GM12878 (cell line): ENCODE results near the gene SPRR2G.

ENCODE experiments used
- FOXM1 ChIP-seq: IDR thresholded peaks from 2 replicates; pipeline ENCODE4 v1.6.1; 2012; ENCODE audit warnings: low read depth, mild to moderate bottlenecking, inconsistent platforms, low read length, moderate library complexity
- SMC3 ChIP-seq: IDR thresholded peaks from 2 replicates; pipeline ENCODE4 v1.6.1; 2011; ENCODE audit warnings: low read length, improper control_type of control experiment, borderline replicate concordance
- TF ChIP-seq, protein P1 (sequence below), 3 experiments: IDR thresholded peaks in 2 of 3; conservative IDR thresholded peaks in 1 of 3; 2 replicates each; pipeline ENCODE4 v1.5.1; 2011; ENCODE audit warnings: low read depth in 3 of 3, low read length in 3 of 3, mild to moderate bottlenecking in 3 of 3, control low read depth in 2 of 3, moderate library complexity in 2 of 3, inconsistent platforms in 1 of 3, mixed read lengths in 1 of 3; ENCODE audit not compliant: control insufficient read depth in 2 of 3, insufficient read depth in 1 of 3; ENCODE audit errors: extremely low read depth in 1 of 3
- TF ChIP-seq, protein P2 (sequence below): IDR thresholded peaks from 2 replicates; pipeline ENCODE4 v1.6.1; 2012; ENCODE audit warnings: low read length, inconsistent platforms

- TF ChIP-seq FOXM1 (no peak), SMC3 (no peak)
- TF ChIP-seq, protein P1, sequence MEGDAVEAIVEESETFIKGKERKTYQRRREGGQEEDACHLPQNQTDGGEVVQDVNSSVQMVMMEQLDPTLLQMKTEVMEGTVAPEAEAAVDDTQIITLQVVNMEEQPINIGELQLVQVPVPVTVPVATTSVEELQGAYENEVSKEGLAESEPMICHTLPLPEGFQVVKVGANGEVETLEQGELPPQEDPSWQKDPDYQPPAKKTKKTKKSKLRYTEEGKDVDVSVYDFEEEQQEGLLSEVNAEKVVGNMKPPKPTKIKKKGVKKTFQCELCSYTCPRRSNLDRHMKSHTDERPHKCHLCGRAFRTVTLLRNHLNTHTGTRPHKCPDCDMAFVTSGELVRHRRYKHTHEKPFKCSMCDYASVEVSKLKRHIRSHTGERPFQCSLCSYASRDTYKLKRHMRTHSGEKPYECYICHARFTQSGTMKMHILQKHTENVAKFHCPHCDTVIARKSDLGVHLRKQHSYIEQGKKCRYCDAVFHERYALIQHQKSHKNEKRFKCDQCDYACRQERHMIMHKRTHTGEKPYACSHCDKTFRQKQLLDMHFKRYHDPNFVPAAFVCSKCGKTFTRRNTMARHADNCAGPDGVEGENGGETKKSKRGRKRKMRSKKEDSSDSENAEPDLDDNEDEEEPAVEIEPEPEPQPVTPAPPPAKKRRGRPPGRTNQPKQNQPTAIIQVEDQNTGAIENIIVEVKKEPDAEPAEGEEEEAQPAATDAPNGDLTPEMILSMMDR (IDR thresholded peaks at IDR 0.05 in 2 of 3, conservative IDR thresholded peaks at IDR 0.05 in 1 of 3; ENCODE audit: control insufficient read depth in 2 of 3, extremely low read depth in 1 of 3, insufficient read depth in 1 of 3, low read depth in 3 of 3, low read length in 3 of 3), result no peak
- TF ChIP-seq, protein P2, sequence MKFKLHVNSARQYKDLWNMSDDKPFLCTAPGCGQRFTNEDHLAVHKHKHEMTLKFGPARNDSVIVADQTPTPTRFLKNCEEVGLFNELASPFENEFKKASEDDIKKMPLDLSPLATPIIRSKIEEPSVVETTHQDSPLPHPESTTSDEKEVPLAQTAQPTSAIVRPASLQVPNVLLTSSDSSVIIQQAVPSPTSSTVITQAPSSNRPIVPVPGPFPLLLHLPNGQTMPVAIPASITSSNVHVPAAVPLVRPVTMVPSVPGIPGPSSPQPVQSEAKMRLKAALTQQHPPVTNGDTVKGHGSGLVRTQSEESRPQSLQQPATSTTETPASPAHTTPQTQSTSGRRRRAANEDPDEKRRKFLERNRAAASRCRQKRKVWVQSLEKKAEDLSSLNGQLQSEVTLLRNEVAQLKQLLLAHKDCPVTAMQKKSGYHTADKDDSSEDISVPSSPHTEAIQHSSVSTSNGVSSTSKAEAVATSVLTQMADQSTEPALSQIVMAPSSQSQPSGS, result no peak
These were observed 31.2 kb downstream of the SPRR2G start for GRCh38 chr1:153119491-153119971.
